Glutamatergic neuron (in vitro differentiated cells): ENCODE data around the gene LCOR. TPM values are rescaled to one million over a fixed set of nuclear protein-coding genes. Genes with fewer than 3 reads are reported as not detected.

Experiments
- DNase-seq: peaks from one replicate; pipeline ENCODE4 v3.0.0; 2022
- H3K27ac Mint-ChIP-seq: one replicate; pipeline ENCODE4 v1.8.0; 2020; ENCODE audit warnings: mild to moderate bottlenecking, mixed read lengths, inconsistent platforms; ENCODE audit not compliant: unreplicated experiment
- H3K27me3 Mint-ChIP-seq: one replicate; pipeline ENCODE4 v1.8.0; 2020; ENCODE audit warnings: mild to moderate bottlenecking, moderate library complexity, mixed read lengths, inconsistent platforms; ENCODE audit not compliant: unreplicated experiment
- H3K36me3 Mint-ChIP-seq: one replicate; pipeline ENCODE4 v1.8.0; 2020; ENCODE audit warnings: mild to moderate bottlenecking, mixed read lengths, inconsistent platforms; ENCODE audit not compliant: unreplicated experiment
- H3K4me1 Mint-ChIP-seq: one replicate; pipeline ENCODE4 v1.8.0; 2020; ENCODE audit warnings: mild to moderate bottlenecking, low read depth, mixed read lengths, inconsistent platforms; ENCODE audit not compliant: unreplicated experiment
- H3K4me3 Mint-ChIP-seq: one replicate; pipeline ENCODE4 v1.8.0; 2020; ENCODE audit warnings: mild to moderate bottlenecking, mixed read lengths, inconsistent platforms; ENCODE audit not compliant: unreplicated experiment
- H3K9me3 Mint-ChIP-seq: one replicate; pipeline ENCODE4 v1.8.0; 2020; ENCODE audit warnings: mild to moderate bottlenecking, moderate library complexity, mixed read lengths, inconsistent platforms; ENCODE audit not compliant: unreplicated experiment
- total RNA-seq: library from RNA; stranded (reverse); fragmentation: NEBNext Ultra II Directional; extraction: Animal tissue kit (Norgen Biotek cat#: 25700); gene quantifications from one replicate; pipeline ENCODE4 v1.2.1, GENCODE V29; 2021; ENCODE audit not compliant: unreplicated experiment
- TF ChIP-seq, protein P1 (sequence below): fragments of 200-600 bp; sonication (generic); IDR thresholded peaks from one replicate; pipeline ENCODE4 v1.5.0; 2021; ENCODE audit not compliant: partially characterized antibody, unreplicated experiment

LCOR gene
- total RNA-seq, 1 donor from 2014 or later, result 132 TPM

DNA sequence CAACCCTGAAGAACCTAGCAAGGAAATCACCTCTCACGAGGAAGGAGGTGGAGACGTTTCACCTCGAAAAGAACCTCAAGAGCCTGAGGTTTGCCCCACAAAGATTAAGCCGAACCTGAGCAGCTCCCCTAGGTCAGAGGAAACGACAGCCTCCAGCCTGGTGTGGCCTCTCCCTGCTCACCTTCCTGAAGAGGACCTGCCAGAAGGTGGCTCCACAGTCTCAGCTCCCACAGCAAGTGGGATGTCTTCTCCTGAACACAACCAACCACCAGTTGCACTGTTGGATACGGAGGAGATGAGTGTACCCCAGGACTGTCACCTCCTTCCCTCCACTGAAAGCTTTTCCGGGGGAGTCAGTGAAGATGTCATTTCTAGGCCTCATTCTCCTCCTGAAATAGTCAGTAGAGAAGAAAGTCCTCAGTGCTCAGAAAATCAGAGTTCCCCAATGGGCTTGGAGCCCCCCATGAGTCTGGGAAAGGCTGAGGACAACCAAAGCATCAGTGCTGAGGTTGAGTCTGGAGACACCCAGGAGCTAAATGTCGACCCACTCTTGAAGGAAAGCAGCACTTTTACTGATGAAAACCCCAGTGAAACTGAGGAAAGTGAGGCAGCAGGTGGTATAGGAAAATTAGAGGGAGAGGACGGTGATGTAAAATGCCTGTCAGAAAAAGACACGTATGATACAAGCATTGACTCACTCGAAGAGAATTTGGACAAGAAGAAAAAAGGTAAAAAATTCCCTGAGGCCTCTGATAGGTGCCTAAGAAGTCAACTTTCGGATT lies 150.2 kb downstream of the LCOR start:
- Mint-ChIP-seq H3K36me3 (peaks cover 13% of the 10 kb centered on the region), H3K27me3 (peaks cover 10% of the 10 kb centered on the region), H3K4me3 (no peak overlapping the region), H3K27ac (no peak overlapping the region), H3K4me1 (peaks cover 34% of the 10 kb centered on the region), H3K9me3 (peaks cover 5% of the 10 kb centered on the region)
- DNase-seq, result no peak
- TF ChIP-seq, protein P1, sequence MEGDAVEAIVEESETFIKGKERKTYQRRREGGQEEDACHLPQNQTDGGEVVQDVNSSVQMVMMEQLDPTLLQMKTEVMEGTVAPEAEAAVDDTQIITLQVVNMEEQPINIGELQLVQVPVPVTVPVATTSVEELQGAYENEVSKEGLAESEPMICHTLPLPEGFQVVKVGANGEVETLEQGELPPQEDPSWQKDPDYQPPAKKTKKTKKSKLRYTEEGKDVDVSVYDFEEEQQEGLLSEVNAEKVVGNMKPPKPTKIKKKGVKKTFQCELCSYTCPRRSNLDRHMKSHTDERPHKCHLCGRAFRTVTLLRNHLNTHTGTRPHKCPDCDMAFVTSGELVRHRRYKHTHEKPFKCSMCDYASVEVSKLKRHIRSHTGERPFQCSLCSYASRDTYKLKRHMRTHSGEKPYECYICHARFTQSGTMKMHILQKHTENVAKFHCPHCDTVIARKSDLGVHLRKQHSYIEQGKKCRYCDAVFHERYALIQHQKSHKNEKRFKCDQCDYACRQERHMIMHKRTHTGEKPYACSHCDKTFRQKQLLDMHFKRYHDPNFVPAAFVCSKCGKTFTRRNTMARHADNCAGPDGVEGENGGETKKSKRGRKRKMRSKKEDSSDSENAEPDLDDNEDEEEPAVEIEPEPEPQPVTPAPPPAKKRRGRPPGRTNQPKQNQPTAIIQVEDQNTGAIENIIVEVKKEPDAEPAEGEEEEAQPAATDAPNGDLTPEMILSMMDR, result no peak

DNA sequence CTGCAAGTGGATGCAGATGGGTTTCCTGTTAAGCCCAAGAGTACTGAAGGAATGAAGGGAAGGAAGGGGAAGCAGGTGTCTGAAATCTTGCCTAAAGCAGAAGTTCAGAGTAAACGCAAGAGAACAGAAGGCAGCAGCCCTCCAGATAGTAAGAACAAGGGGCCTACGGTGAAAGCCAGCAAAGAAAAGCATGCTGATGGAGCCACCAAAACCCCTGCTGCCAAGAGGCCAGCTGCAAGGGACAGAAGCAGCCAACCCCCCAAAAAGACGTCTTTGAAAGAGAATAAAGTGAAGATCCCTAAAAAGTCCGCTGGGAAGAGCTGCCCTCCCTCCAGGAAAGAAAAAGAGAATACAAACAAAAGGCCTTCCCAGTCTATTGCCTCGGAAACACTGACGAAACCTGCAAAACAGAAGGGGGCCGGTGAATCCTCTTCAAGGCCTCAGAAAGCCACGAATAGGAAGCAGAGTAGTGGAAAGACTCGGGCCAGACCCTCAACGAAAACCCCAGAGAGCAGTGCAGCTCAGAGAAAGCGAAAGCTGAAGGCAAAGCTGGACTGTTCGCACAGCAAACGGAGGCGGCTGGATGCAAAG lies 152.5 kb downstream of the LCOR start:
- TF ChIP-seq, protein P1, result no peak
- H3K9me3 Mint-ChIP-seq, result peaks cover 5% of the 10 kb centered on the region
- no peak for DNase-seq
- H3K4me1 Mint-ChIP-seq, result peaks cover 37% of the 10 kb centered on the region
- peak overlapping the region; percentile 96 for H3K27ac Mint-ChIP-seq
- H3K4me3 Mint-ChIP-seq, result peak overlapping the region; percentile 72
- H3K36me3 Mint-ChIP-seq, result peaks cover 13% of the 10 kb centered on the region
- H3K27me3 Mint-ChIP-seq, result peaks cover 10% of the 10 kb centered on the region

- peak overlapping the region; percentile 72 for H3K4me3 Mint-ChIP-seq
- peak overlapping the region; percentile 96 for H3K27ac Mint-ChIP-seq
- peaks cover 6% of the 10 kb centered on the region for H3K36me3 Mint-ChIP-seq
- TF ChIP-seq, protein P1, result no peak
- H3K9me3 Mint-ChIP-seq, result peaks cover 8% of the 10 kb centered on the region
- peaks cover 10% of the 10 kb centered on the region for H3K27me3 Mint-ChIP-seq
- no peak for DNase-seq
- peaks cover 40% of the 10 kb centered on the region for H3K4me1 Mint-ChIP-seq
Observed at GRCh38 chr10:96986200-96986856, 154.2 kb downstream of the LCOR start.

GRCh38 chr10:96987141-96987841 lies 155.2 kb downstream of the LCOR start:
- no peak for DNase-seq
- Mint-ChIP-seq H3K27me3 (peaks cover 10% of the 10 kb centered on the region), H3K36me3 (no peaks in the 10 kb centered on the region), H3K9me3 (peaks cover 8% of the 10 kb centered on the region), H3K4me1 (peaks cover 40% of the 10 kb centered on the region), H3K27ac (no peak overlapping the region), H3K4me3 (no peak overlapping the region)
- TF ChIP-seq, protein P1, result no peak
